Prostate gland (tissue), 2 donors: ENCODE data around the gene XPO6.

Source experiments
- POLR2AphosphoS5 ChIP-seq: sonication (generic); formaldehyde crosslinking; IDR thresholded peaks from one replicate; pipeline ENCODE4 v1.6.1; 2017; ENCODE audit warnings: antibody characterized with exemption
- TF ChIP-seq, protein P1 (sequence below), 4 experiments: fragments of 200-600 bp in 2 of 4; fragments of 450-650 bp in 2 of 4; sonication (generic) in 2 of 4; IDR thresholded peaks; 1 replicate in 3 of 4; 2 replicates in 1 of 4; pipeline ENCODE4 v1.5.1; 2016 to 2019; ENCODE audit warnings: antibody characterized with exemption in 4 of 4, mild to moderate bottlenecking in 2 of 4, moderate library complexity in 2 of 4

DNA sequence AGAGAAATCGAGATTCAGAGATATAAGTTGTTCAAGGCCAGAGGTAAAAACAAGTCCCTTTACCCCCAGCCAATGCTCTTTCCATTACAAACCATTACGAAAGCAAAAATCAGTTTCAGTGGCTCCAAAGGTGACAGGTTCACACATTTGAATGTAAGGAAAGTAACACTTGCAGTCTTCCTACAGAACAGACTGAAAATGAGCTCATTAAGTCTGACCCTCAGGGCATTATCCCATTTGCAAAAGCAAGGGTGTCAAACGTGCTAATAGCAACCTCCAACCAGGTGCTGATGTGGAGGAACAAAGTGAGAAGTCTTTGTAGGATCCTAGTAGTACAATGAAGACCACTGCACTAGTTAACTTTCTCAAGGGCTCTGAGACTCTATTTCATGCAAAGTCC is 65.2 kb downstream of the XPO6 start:
- TF ChIP-seq, protein P1, sequence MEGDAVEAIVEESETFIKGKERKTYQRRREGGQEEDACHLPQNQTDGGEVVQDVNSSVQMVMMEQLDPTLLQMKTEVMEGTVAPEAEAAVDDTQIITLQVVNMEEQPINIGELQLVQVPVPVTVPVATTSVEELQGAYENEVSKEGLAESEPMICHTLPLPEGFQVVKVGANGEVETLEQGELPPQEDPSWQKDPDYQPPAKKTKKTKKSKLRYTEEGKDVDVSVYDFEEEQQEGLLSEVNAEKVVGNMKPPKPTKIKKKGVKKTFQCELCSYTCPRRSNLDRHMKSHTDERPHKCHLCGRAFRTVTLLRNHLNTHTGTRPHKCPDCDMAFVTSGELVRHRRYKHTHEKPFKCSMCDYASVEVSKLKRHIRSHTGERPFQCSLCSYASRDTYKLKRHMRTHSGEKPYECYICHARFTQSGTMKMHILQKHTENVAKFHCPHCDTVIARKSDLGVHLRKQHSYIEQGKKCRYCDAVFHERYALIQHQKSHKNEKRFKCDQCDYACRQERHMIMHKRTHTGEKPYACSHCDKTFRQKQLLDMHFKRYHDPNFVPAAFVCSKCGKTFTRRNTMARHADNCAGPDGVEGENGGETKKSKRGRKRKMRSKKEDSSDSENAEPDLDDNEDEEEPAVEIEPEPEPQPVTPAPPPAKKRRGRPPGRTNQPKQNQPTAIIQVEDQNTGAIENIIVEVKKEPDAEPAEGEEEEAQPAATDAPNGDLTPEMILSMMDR (IDR thresholded peaks at IDR 0.05), result no peak
- TF ChIP-seq POLR2AphosphoS5, result no peak
